HG03135 (cell line): ENCODE data around the gene WWOX.

Source experiments
- ATAC-seq: cut with Tn5 transposase; IDR thresholded peaks from one replicate; pipeline ENCODE4 v1.9.1; 2021; ENCODE audit warnings: mild to moderate bottlenecking, moderate library complexity; ENCODE audit not compliant: unreplicated experiment

Gene WWOX

DNA sequence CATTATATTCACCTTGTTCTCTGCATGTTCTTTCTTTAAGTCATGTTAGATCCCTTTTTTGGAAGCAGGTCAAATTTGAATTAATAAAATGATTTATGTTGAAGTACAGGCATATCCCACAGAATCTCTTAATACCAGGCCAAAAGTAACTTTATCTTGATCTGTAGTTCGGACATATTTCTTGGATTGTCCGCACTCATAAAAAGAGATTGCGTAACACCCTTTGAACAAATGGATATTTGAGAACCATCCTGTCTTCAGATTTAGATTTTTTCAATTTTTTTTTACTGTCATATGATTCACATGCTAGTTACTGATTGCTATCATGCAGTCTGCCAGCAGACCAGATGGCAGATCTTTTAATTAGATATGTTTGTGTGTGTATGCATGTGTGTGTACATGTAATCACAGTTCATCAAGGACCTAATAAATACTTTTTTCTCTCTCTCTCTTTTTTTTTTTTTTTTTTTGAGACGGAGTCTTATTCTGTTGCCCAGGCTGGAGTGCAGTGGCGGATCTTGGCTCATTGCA, 352.6 kb downstream of the WWOX start:
- ATAC-seq = no peak

DNA sequence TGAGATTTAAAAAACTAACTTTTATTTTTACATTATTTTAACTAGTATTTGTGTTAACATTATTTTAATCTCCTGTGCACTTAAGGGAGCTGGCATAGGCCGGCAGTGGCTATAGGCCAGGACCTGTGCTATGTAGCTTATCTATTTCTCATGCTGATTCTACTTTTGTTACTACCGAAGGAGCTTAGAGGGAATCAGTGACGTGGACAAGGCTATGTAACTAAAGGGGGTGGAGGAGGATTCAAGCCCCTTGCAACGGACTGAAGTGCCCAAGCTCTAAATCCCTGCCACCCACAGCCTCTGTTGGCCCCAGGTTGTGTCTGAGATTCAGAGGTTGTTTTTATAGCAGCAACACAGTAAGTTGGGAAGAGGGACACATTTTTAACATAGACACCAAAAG, 356.4 kb downstream of the WWOX start:
- ATAC-seq = no peak

DNA sequence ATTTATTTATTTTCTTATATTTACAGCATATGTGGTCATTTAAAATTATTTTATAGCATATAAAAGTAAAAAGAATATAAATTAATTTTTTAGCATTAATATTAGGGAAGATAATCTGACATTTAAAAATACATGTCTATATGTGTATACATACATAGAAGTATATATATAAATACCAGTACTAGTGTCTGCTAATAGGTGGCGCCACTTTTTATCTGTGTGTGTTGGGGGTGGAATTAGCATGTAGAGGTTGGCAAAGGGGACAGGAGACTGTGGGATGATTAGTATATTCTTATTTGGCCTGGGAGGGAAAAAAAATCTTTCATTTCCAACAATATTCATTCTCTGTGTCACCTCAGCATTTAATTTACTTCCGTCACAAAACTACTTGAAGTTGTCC, 359.1 kb downstream of the WWOX start:
- ATAC-seq = no peak

DNA sequence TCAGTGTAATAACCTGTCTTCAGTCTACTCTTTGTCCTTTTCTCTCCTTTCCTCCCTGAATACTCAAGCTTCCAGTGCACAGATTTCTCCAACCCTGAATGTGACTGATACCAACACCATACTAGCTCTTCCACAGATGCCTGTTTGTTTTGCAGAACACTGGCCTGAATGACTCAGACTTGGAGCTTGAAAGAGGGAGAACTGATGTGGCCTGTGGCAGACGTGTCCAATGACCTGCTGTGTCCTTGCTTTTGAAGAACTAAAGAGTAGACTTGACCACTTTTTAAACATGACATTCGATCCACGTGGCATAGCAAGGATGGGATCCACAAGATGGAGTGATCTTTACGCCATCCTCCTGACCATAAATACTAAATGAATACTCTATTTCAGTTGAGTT, 361.0 kb downstream of the WWOX start:
- no peak for ATAC-seq

DNA sequence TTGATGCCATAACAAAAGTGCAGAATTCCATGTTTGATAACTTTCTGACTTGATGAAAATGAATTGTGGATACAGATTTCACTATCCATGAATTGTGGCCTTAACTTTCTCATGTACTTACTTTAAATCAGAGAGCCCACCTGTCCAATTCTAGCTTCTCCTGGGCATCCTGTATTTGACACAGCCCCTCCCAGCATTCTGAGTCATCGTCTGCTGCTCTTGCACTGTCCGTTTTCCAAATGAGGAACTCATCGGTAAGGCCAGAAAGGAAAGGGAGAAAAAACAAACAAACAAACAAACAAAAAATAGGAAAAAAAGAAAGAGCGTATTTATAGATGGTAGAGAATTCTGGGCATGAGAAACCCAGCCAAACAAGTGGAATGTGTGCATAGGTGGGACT, 361.6 kb downstream of the WWOX start:
- ATAC-seq = no peak

DNA sequence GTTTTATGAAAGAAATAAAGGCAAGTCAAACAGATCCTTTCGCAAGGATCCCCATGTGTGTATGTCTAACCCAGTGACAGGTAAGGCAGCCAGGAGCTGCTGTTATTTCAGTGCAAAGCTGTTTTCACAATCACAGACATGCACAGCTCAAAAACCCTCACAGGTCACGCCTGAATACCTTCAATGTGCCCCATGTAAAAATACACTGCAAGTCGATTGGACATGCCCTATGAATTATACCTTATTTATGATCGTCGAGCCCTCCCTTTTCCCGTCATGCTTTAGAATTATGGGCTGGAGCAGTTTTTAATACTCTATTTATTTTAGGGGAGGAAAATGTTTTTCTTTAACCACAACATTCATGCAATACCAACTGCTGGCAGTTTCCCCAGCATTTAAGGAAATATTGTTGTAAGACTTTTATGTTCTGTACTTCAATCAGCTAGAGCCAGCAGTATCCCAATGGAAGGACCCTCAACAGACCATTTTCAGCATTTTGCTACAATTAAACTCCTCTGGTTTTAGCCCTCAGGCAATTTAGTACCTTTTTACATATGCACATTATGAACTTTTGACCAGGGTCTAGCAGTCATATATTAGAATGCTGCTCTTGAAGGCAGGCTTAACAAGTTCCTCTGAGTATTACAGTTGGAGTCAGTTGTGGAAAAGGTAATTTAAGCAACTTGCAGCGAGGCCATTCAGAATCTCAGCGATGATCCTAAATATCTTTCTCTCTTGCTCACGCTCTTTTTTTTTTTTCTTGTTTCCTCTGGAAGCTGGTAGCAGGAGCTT, 362.2 kb downstream of the WWOX start:
- no peak for ATAC-seq

DNA sequence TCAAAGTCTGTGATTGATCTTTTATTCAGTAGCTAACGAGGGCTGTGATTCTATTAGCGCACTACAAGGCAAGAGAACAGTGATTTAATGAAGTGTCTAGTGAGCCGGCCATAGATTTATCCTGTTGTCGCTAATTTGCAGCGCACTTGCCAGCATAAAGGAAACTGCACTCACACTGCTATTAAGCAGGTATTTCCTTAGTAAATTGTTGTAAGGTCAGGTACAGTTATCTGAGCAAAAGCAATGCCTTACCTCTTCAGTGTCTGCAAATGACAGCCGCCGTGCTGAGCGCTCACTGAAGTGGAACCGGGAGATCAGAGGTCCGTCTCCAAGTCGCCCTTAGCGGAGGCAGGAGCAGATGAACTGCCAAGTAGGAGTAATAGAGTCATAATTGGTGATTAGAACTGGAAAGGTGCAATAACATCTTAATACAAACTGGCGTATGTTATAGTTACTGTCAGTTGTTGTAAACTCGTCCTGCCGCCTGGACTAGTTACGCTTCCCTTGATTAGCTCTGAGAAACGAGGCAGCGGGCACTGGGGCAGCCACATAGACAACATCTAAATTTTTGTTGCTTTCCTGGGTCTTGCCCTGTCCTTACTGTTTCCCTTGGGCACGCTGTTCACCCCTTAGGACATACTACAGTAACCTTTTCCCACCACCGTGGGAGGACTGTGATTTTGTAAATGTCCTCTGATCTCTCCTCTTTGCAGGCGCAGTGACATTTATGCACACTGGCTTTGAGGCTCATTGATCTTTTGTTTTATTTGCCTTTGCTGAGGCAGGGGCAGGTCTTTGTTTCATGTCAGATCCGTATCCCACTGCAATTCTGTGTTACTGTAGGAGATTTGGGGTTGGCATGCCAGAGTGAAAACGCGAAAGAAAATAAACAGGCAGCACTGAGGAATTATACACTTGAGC, 363.1 kb downstream of the WWOX start:
- no peak for ATAC-seq

DNA sequence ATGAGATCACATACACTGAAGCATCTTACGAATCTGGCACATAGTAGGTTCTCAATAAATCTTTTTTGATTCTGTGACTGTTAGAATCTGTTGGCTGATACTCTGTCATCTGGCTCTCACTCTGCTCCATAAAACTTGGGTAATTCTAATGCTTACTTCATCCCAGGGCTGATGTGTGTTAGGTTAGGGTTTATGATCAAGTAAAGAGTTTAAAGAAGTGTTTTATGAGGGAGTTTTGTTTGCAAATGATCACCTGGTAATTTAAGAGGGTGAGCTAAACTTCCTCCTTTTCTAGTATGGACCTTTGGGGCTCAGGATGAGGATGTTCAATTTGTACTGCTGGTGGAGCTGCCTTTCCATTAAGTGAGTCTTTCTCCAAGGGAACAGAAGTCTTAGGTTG, 364.1 kb downstream of the WWOX start:
- no peak for ATAC-seq

DNA sequence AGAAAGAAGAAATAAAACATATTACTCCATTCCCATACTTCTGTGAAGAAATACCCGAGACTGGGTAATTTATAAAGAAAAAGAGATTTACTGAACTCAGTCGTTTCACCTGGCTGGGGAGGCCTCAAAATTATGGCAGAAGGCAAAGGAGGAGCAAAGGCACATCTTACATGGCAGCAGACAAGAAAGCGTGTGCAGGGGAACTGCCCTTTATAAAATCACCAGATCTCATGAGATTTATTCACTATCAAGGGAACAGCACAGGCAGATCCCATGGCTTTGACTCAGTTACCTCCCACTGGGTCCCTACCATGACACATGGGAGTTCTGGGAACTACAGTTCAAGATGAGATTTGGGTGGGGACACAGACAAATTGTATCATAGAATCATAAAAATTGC, 365.4 kb downstream of the WWOX start:
- no peak for ATAC-seq

DNA sequence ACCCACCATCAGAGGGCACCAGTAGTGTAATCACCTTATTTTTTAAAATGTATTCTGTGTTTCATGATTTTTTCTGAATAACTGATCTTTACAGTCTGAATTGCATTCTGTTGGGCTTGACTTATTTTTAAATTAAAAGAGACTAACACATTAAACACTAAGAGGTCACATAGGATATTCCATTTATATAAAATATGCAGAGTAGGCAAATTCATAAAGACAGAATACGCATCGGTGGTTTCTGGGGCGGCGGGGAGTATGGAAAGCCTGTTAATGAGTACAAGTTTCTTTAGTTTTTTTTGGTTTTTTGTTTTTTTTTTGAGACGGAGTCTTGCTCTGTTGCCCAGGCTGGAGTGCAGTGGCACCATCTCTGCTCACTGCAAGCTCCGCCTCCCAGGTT, 366.3 kb downstream of the WWOX start:
- no peak for ATAC-seq

DNA sequence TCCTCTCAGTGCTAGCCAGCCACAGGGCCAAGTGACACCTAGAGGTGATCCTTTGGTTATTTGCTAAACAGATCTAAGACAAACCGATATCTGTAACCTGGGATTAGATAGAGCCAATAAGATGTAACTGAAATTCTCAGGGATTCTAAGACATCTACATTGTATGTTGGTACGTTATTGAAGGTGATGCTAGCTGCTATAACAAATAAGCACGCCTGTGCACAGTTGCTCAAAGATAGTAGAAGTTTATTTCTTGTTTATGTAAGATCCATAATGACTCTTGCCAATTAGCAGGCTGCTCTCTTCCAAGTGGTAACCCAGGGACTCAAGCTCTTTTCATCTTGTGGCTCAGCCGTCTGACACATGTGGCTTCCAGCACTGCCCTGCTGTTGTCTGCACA, 370.3 kb downstream of the WWOX start:
- no peak for ATAC-seq

DNA sequence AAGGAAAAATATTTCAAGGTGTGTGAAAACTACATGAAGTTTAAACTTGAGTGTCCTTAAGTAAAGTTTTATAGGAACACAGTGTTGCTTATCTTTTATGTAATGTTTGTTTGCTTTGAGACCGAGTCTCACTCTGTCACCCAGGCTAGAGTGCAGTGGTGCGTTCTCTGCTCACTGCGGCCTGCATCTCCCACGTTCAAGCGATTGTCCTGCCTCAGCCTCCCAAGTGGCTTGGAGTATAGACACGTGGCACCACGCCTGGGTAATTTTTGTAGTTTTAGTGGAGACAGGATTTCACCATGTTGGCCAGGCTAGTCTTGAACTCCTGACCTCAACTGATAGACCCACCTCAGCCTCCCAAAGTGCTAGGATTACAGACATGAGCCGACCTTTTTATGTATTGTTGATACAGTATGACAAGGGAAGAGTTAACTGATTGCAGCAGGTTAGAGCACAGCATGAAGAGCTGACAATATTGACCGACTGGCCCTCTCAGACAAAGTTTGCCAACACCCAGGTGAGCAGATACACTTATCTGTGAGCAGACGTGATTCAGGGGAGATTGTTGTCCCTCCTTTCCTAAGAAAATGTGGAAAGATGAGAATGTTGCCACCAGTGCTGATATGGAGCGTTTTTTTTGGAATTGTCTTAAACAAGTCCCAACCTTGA, 373.7 kb downstream of the WWOX start:
- no peak for ATAC-seq

DNA sequence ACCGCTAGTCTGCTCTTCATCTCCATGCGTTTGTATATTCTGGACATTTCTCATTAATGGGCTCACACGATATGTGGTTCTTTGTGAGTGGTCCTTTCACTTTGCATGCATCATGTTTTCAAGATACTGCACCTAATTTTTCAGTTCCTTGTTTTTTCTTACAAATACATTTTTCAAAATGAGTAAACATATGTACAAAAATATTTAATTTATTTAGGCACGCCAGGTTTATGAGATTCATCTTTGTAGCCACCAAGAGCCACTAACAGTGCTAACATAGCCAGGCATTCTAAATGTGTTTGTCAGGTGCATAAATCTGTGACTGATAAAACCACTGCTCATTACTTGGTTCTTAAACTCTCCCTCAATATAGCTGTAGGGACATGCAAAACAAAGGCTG, 375.3 kb downstream of the WWOX start:
- no peak for ATAC-seq

DNA sequence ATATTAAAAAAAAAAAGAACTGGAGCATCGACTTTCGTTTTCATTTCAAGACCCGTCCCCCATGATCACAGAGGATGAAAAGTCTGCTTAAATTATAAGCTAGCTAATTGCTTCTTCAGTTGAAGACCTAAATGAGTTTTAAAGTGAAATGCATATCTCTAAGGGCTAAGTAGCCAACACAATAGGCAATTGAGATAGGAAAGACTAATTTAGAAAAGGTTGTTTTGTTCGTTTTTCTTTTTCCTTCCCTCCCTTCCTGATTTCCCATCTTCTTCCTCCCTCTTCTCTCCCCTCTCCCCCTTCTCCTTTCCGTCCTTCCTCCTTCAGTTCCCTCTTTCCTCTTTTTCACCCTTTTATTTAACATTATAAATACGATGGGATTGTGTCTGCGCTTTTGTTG, 377.2 kb downstream of the WWOX start:
- ATAC-seq = no peak

DNA sequence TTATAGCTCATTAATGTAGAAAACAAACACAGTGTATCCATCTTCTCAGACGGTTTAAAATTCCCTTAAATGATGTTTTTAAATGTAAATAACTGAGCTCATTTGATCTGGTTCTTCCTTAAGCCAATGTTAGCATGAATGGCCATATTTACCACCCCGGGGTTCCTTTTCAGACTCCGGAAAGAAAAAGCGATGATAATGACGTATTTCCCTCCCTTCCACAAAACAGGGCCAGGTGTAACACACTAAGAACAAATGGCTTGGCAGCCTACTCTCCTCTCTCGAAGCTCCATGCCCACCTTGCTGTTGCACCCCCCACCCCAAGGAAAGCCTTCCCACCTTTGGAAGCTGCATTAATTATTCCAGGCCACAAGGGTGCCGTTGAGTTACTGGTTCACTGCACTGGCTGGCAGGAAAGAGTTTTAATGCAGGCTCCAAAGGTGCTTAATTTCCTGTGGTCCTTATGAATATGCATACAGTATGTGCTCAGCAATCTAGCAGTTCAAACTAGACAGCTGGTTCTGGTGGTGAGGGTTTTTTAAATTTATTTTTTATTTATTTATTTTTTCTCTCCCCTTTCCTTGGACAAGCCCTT, 378.9 kb downstream of the WWOX start:
- ATAC-seq = no peak

DNA sequence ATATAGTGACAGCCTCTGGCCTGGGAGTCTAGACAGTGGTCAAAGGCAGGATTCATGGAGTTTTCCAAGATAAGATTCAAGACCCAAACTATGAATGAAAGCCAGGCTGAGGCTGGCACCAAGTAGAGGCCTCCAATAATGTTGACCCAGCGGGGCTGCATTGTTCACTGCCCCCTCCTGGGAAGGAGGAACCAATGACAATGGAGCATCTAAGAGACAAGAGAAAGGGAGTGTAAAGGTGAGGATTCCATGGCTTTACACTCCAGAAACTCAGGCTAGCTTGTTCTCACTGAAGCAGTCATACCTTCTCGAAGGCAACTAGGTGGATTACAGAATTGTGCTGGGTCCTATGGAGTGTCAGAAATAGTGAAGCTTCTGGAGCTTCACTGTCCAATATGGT, 380.3 kb downstream of the WWOX start:
- no peak for ATAC-seq

DNA sequence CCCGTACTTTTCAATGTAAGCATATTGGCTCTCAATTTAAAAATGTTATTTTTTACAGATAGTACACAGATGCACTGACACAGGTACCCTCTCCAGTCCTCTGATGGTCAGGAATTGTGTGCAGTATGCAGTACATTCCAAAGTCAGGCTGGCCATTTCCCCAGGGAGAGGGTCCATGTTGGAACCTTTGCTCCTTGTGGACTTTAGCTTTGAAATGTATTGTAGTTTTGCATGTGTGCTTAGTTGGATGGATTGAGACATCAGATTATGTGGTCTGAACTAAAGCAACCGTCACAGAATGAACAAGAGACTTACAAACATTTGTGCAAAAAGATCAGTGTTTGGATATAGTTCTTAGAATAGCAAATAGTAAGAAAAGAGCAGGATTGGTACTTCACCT, 381.1 kb downstream of the WWOX start:
- no peak for ATAC-seq

DNA sequence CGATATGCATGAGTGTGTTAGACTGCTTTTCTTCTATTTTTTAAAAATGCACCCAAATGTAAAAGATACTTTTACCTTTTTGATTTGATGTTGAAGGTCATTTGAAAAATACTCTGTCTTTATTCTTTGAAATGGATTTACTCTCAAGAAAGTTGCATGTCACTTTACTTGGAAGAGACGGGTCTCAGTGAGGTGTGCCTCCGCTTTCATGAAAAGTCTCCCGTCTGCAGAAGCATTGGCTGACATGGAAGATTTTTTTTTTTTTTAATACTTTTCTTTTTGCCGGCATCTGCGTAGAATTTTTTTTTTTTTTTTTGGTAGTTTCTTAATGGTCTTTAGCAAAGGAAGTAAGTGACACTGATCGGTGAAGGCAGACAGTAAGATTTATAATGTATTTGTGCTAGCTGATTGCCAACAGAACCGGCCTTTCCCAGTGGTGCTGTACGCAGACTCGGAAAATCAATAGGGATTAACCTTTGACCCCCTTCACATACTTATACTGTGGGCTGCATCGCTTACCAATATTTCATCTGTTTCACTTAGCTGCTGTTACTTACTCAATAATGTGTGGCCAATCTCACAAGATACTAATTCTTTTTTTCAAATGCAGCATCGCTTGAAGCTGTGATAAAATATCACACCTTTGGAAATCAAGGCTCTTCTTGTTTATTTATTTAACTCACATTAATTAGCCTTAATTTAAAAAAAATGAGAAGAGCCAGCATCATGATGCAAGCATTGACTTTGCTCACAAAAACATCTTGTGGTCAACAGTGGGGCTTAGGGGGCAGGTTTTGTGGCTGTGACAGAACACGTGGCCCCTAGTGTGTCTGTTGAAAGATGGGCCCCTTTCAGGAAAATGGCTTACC, 383.9 kb downstream of the WWOX start:
- no peak for ATAC-seq

DNA sequence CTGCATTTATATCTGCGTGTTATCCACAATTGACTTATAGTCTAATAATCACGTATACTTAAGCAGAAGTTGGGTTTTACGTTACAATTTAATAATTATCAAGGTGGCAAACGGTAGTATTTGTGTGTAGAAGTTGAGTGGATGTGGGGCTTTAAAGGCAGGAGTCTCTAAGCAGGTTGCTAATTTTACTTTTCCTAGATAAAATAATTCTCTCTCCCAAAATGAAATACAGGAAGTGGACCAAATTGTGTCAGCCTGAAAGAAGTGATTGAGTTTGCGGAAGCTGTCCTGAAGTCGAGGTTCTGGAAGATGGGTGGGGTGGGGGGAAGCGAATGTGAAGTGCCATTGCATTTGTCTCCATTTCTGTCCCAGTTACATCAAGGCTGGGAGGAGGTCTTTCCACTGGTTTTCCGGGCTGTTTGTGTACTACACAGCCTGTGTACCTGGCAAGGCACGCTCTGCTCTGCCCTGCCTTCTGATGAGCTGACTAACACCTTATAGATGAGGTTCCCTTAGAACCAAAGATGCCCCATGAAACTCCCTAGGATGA, 385.1 kb downstream of the WWOX start:
- no peak for ATAC-seq
